WTC11 (cell line): Measurements from ENCODE around the gene SLC35E3. TPM values are rescaled to one million over a fixed set of nuclear protein-coding genes. Genes with fewer than 3 reads are reported as not detected.

ENCODE experiments used
- ATAC-seq: fragments of 200-7000 bp; cut with Tn5 transposase; 2 replicates; pipeline ENCODE4 v1.10.0; 2021; ENCODE audit warnings: mild to moderate bottlenecking, moderate library complexity
- CTCF ChIA-PET: fragments of 300-600 bp; sonication (Branson Sonifier 250); formaldehyde crosslinking; loops from one replicate; lab custom pipeline; 2021; ENCODE audit warnings: antibody characterized with exemption; lab: Charles Lee
- POLR2A ChIA-PET: fragments of 350-600 bp; sonication (Branson Sonifier 250); formaldehyde crosslinking; loops from one replicate; lab custom pipeline; 2021; ENCODE audit warnings: antibody characterized with exemption; lab: Charles Lee
- DNase-seq: peaks from one replicate; pipeline ENCODE4 v3.0.0; 2021; ENCODE audit warnings: low spot score
- H3K27ac Mint-ChIP-seq: 2 replicates; pipeline ENCODE4 v1.8.0; 2021; ENCODE audit warnings: mixed read lengths
- H3K27me3 Mint-ChIP-seq: 2 replicates; pipeline ENCODE4 v1.8.0; 2021; ENCODE audit warnings: low read depth, mild to moderate bottlenecking, moderate library complexity, mixed read lengths
- H3K36me3 Mint-ChIP-seq: 2 replicates; pipeline ENCODE4 v1.8.0; 2021; ENCODE audit warnings: mixed read lengths
- H3K4me1 Mint-ChIP-seq: 2 replicates; pipeline ENCODE4 v1.8.0; 2022; ENCODE audit warnings: mixed read lengths
- H3K4me3 Mint-ChIP-seq: 2 replicates; pipeline ENCODE4 v1.8.0; 2021; ENCODE audit warnings: mild to moderate bottlenecking, moderate library complexity, mixed read lengths
- H3K9me3 Mint-ChIP-seq: 2 replicates; pipeline ENCODE4 v1.8.0; 2021; ENCODE audit warnings: mixed read lengths
- AFF4 ChIP-seq: sonication (generic); formaldehyde crosslinking; IDR thresholded peaks from 2 replicates; pipeline ENCODE4 v1.8.1; 2023; ENCODE audit warnings: mild to moderate bottlenecking, missing genetic modification reagents, borderline replicate concordance
- CREM ChIP-seq: sonication (generic); formaldehyde crosslinking; IDR thresholded peaks from 2 replicates; pipeline ENCODE4 v1.8.1; 2022; ENCODE audit warnings: mild to moderate bottlenecking, missing genetic modification reagents, moderate library complexity
- ELF4 ChIP-seq: sonication (generic); formaldehyde crosslinking; IDR thresholded peaks from 2 replicates; pipeline ENCODE4 v1.8.1; 2022; ENCODE audit warnings: low read depth, mild to moderate bottlenecking, moderate library complexity, missing genetic modification reagents
- ESRRA ChIP-seq: sonication (generic); formaldehyde crosslinking; IDR thresholded peaks from 2 replicates; pipeline ENCODE4 v1.8.1; 2022; ENCODE audit warnings: mild to moderate bottlenecking, missing genetic modification reagents, borderline replicate concordance
- NFE2L1 ChIP-seq: sonication (generic); formaldehyde crosslinking; IDR thresholded peaks from 2 replicates; pipeline ENCODE4 v1.8.1; 2023; ENCODE audit warnings: missing genetic modification reagents
- USF1 ChIP-seq: sonication (generic); formaldehyde crosslinking; IDR thresholded peaks from 2 replicates; pipeline ENCODE4 v1.8.0; 2022; ENCODE audit warnings: mild to moderate bottlenecking, missing genetic modification reagents
- ZNF121 ChIP-seq: sonication (generic); formaldehyde crosslinking; IDR thresholded peaks from 2 replicates; pipeline ENCODE4 v1.8.0; 2023; ENCODE audit warnings: missing genetic modification reagents
- ZNF425 ChIP-seq: fragments of 250-450 bp; sonication (Bioruptor Pico); conservative IDR thresholded peaks from 2 replicates; pipeline ENCODE4 v1.9.0; 2021; ENCODE audit warnings: mild to moderate bottlenecking
- ZNF671 ChIP-seq: fragments of 250-450 bp; sonication (Bioruptor Pico); IDR thresholded peaks from 2 replicates; pipeline ENCODE4 v1.8.0; 2021; ENCODE audit warnings: mild to moderate bottlenecking
- total RNA-seq: library from RNA; stranded (reverse); gene quantifications from 3 replicates; pipeline ENCODE4 v1.2.3, GENCODE V29; 2021
- TF ChIP-seq, protein P1 (sequence below): fragments of 250-450 bp; sonication (Bioruptor Pico); IDR thresholded peaks from 2 replicates; pipeline ENCODE4 v1.9.0; 2021; ENCODE audit warnings: moderate library complexity, mild to moderate bottlenecking, inconsistent platforms, borderline replicate concordance
- TF ChIP-seq, protein P2 (sequence below): sonication (generic); formaldehyde crosslinking; conservative IDR thresholded peaks from 2 replicates; pipeline ENCODE4 v1.8.1; 2022; ENCODE audit warnings: mild to moderate bottlenecking, missing genetic modification reagents
- TF ChIP-seq, protein P3 (sequence below): sonication (generic); formaldehyde crosslinking; IDR thresholded peaks from 2 replicates; pipeline ENCODE4 v1.8.0; 2022; ENCODE audit warnings: missing genetic modification reagents
- TF ChIP-seq, protein P4 (sequence below): fragments of 250-450 bp; sonication (Bioruptor Pico); IDR thresholded peaks from 2 replicates; pipeline ENCODE4 v1.9.0; 2021; ENCODE audit warnings: mild to moderate bottlenecking
- TF ChIP-seq, protein P5 (sequence below): sonication (generic); formaldehyde crosslinking; IDR thresholded peaks from 2 replicates; pipeline ENCODE4 v1.8.0; 2022; ENCODE audit warnings: mild to moderate bottlenecking, missing genetic modification reagents
- TF ChIP-seq, protein P6 (sequence below): fragments of 250-450 bp; sonication (Bioruptor Pico); IDR thresholded peaks from 2 replicates; pipeline ENCODE4 v2.1.2; 2022; ENCODE audit warnings: mild to moderate bottlenecking, moderate library complexity

Gene SLC35E3
- total RNA-seq, 1 experiment from 2014 or later: 11.3 TPM

DNA sequence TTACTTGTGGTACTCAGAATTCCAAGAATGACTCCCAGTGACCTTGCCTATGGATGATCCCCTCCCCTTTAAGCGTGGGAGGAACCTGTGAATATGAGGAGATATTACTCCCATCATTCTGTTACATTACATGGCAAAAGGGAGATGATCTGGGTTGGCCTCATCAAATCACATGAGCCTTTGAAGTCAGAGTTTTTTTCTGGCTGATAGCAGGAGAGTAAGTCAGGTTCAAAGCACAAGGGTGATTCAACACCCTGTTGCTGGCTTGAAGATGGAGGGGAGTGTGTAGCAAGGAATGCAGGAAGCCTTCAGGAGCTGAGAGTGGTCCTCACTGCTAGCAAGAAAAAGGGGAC lies 52.9 kb downstream of the SLC35E3 start:
- Mint-ChIP-seq H3K9me3 (no peaks in the 10 kb centered on the region), H3K4me1 (peaks cover 4% of the 10 kb centered on the region; the same call in 1 of the 2 replicates), H3K27ac (no peak overlapping the region), H3K27me3 (0 out of 2 replicates have a peak, but pooled peaks cover 2% of the 10 kb centered on the region), H3K36me3 (no peaks in the 10 kb centered on the region), H3K4me3 (no peak overlapping the region)
- TF ChIP-seq, protein P1, sequence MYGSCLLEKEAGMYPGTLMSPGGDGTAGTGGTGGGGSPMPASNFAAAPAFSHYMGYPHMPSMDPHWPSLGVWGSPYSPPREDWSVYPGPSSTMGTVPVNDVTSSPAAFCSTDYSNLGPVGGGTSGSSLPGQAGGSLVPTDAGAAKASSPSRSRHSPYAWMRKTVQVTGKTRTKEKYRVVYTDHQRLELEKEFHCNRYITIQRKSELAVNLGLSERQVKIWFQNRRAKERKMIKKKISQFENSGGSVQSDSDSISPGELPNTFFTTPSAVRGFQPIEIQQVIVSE (CRISPR knock-in tag): no peak
- TF ChIP-seq ESRRA (CRISPR knock-in tag) (no peak), NFE2L1 (no peak), ZNF671 (CRISPR knock-in tag) (no peak), ZNF121 (CRISPR knock-in tag) (no peak), USF1 (CRISPR knock-in tag) (no peak), AFF4 (CRISPR knock-in tag) (no peak), ELF4 (CRISPR knock-in tag) (no peak), CREM (CRISPR knock-in tag) (no peak), ZNF425 (CRISPR knock-in tag) (no peak)
- TF ChIP-seq, protein P2, sequence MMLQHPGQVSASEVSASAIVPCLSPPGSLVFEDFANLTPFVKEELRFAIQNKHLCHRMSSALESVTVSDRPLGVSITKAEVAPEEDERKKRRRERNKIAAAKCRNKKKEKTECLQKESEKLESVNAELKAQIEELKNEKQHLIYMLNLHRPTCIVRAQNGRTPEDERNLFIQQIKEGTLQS (CRISPR knock-in tag): no peak
- TF ChIP-seq, protein P3, sequence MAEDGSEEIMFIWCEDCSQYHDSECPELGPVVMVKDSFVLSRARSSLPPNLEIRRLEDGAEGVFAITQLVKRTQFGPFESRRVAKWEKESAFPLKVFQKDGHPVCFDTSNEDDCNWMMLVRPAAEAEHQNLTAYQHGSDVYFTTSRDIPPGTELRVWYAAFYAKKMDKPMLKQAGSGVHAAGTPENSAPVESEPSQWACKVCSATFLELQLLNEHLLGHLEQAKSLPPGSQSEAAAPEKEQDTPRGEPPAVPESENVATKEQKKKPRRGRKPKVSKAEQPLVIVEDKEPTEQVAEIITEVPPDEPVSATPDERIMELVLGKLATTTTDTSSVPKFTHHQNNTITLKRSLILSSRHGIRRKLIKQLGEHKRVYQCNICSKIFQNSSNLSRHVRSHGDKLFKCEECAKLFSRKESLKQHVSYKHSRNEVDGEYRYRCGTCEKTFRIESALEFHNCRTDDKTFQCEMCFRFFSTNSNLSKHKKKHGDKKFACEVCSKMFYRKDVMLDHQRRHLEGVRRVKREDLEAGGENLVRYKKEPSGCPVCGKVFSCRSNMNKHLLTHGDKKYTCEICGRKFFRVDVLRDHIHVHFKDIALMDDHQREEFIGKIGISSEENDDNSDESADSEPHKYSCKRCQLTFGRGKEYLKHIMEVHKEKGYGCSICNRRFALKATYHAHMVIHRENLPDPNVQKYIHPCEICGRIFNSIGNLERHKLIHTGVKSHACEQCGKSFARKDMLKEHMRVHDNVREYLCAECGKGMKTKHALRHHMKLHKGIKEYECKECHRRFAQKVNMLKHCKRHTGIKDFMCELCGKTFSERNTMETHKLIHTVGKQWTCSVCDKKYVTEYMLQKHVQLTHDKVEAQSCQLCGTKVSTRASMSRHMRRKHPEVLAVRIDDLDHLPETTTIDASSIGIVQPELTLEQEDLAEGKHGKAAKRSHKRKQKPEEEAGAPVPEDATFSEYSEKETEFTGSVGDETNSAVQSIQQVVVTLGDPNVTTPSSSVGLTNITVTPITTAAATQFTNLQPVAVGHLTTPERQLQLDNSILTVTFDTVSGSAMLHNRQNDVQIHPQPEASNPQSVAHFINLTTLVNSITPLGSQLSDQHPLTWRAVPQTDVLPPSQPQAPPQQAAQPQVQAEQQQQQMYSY (CRISPR knock-in tag): no peak
- TF ChIP-seq, protein P4, sequence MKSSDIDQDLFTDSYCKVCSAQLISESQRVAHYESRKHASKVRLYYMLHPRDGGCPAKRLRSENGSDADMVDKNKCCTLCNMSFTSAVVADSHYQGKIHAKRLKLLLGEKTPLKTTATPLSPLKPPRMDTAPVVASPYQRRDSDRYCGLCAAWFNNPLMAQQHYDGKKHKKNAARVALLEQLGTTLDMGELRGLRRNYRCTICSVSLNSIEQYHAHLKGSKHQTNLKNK (CRISPR knock-in tag): no peak
- TF ChIP-seq, protein P5, sequence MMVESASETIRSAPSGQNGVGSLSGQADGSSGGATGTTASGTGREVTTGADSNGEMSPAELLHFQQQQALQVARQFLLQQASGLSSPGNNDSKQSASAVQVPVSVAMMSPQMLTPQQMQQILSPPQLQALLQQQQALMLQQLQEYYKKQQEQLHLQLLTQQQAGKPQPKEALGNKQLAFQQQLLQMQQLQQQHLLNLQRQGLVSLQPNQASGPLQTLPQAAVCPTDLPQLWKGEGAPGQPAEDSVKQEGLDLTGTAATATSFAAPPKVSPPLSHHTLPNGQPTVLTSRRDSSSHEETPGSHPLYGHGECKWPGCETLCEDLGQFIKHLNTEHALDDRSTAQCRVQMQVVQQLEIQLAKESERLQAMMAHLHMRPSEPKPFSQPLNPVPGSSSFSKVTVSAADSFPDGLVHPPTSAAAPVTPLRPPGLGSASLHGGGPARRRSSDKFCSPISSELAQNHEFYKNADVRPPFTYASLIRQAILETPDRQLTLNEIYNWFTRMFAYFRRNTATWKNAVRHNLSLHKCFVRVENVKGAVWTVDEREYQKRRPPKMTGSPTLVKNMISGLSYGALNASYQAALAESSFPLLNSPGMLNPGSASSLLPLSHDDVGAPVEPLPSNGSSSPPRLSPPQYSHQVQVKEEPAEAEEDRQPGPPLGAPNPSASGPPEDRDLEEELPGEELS (CRISPR knock-in tag): no peak
- TF ChIP-seq, protein P6, sequence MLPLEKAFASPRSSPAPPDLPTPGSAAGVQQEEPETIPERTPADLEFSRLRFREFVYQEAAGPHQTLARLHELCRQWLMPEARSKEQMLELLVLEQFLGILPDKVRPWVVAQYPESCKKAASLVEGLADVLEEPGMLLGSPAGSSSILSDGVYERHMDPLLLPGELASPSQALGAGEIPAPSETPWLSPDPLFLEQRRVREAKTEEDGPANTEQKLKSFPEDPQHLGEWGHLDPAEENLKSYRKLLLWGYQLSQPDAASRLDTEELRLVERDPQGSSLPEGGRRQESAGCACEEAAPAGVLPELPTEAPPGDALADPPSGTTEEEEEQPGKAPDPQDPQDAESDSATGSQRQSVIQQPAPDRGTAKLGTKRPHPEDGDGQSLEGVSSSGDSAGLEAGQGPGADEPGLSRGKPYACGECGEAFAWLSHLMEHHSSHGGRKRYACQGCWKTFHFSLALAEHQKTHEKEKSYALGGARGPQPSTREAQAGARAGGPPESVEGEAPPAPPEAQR (CRISPR knock-in tag): no peak
- ChIA-PET CTCF (no interaction called here), POLR2A (no interaction called here)
- no peak for ATAC-seq
- no peak for DNase-seq
